Heart right ventricle (tissue), 16 donors: ENCODE measurements around the gene SART1. TPM values are rescaled to one million over a fixed set of nuclear protein-coding genes. Genes with fewer than 3 reads are reported as not detected.
A peak's percentile ranks its signal among the peaks of the same experiment; 100 is the strongest.

Experiments
- ATAC-seq, 8 donors: fragments of 200-7000 bp; cut with Tn5 transposase; one replicate each; pipeline ENCODE4 v1.9.1; 2020; ENCODE audit warnings: mild to moderate bottlenecking in 8 of 8, moderate library complexity in 8 of 8, moderate number of reproducible peaks in 1 of 8
- DNase-seq, 2 donors: peaks; one replicate each; pipeline ENCODE4 v3.0.0-alpha.2; 2020
- H3K27ac ChIP-seq, 10 donors: fragments of 200-600 bp; sonication (generic) in 2 of 10; one replicate each; pipeline versions ENCODE4 v1.5.0 to v1.8.0; 2020 to 2022; ENCODE audit warnings: mild to moderate bottlenecking in 3 of 10
- H3K27me3 ChIP-seq, 7 donors: fragments of 200-600 bp; one replicate each; pipeline ENCODE4 v1.8.0; 2021 to 2022; ENCODE audit warnings: mild to moderate bottlenecking in 2 of 7
- H3K36me3 ChIP-seq, 9 donors: fragments of 200-600 bp; sonication (generic) in 1 of 9; one replicate each; pipeline versions ENCODE4 v1.5.0 to v1.8.0; 2020 to 2022; ENCODE audit warnings: mild to moderate bottlenecking in 2 of 9
- H3K4me1 ChIP-seq, 9 donors: fragments of 200-600 bp; sonication (generic) in 1 of 9; one replicate each; pipeline versions ENCODE4 v1.5.0 to v1.8.0; 2020 to 2022; ENCODE audit warnings: mild to moderate bottlenecking in 4 of 9
- H3K4me3 ChIP-seq, 10 donors: fragments of 200-600 bp; sonication (generic) in 2 of 10; one replicate each; pipeline versions ENCODE4 v1.5.0 to v1.8.0; 2020 to 2022; ENCODE audit warnings: mild to moderate bottlenecking in 7 of 10, moderate library complexity in 2 of 10
- H3K9me3 ChIP-seq, 11 donors: fragments of 200-600 bp in 10 of 11; sonication (generic) in 2 of 11; one replicate each; pipeline versions ENCODE4 v1.5.0 to v1.8.0; 2013 to 2022; ENCODE audit warnings: mild to moderate bottlenecking in 2 of 11, control low read depth in 1 of 11, moderate library complexity in 1 of 11
- CTCF ChIP-seq, 9 donors: fragments of 200-600 bp; sonication (generic) in 2 of 9; IDR thresholded peaks; one replicate each; pipeline versions ENCODE4 v1.5.0 to v1.8.0; 2021 to 2022; ENCODE audit warnings: antibody characterized with exemption in 9 of 9, mild to moderate bottlenecking in 5 of 9, moderate library complexity in 1 of 9
- WGBS, 2 donors: extraction: QIAGEN DNeasy Blood & Tissue Kit; methylation state at CpG; one replicate each; pipeline ENCODE4 v1.1.7; 2013; ENCODE audit warnings: inconsistent platforms in 1 of 2; 5-methylcytosine and 5-hydroxymethylcytosine counted together
- intact Hi-C, 10 donors: fragments of 100-400 bp; cut with DNase I; formaldehyde crosslinking; loops; one replicate each; pipeline versions ENCODE4 v1.11.1 to v1.14.2; 2022
- polyA plus RNA-seq, 2 donors: library from polyadenylated mRNA; stranded (reverse); fragments of 200-250 nt; gene quantifications; one replicate each; pipeline ENCODE4 v1.2.3, GENCODE V29; 2013
- total RNA-seq, 10 donors: library from RNA; stranded (reverse); fragmentation: NEBNext Ultra II Directional in 3 of 10; extraction: Animal tissue kit (Norgen Biotek cat#: 25700) in 3 of 10; gene quantifications; one replicate each; pipeline versions ENCODE4 v1.2.1 to v1.2.4, GENCODE V29; 2021 to 2023
- donor health status: Arrhythmogenic right ventricular cardiomyopathy.
- donor health status: ischemic (EF 13 %, LVEDD 7.1; RV severe dilation, severe dysfunction).
- donor health status: healthy with polysubstance abuse.
- donor health status: DM: no; HTN: yes; CAD: no.
- donor health status: DM: no; HTN: no; CAD: no.
- donor health status: ischemic (EF 25% LVEDD 6.9; RV normal size, moderate dysfunction).
- donor health status: ischemic (EF 25% LVEDD 5.7; RV mildly dilated, moderate dysfunction).
- donor health status: healthy.
- donor health status: DM: yes; HTN: yes; CAD: no.
- donor health status: Ischemic cardiomyopathy.
- donor health status: ischemic (EF 35%, LVEDD 5.7; RV mildly dilated, moderate dysfunction).
- donor health status: nonischemic (EF 11% LVEDD 7.7; RV severe dilation, severe dysfunction).
- donor health status: DM: yes; HTN: yes; CAD: no.
- donor health status: PGD.
- donor health status: ischemic (EF 29% LVEDD 5.4; RV normal size, mild dysfunction).
- donor health status: nonischemic (EF 23%, LVEDD 6.1; RV moderate dilation, normal function).

SART1 gene
- total and polyA plus RNA-seq, 12 donors = 26.2 to 160 (median 33.5) TPM

GRCh38 chr11:66002648-66003225 is 41.2 kb downstream of the SART1 start:
- peak in 5 of 9 donors; percentile 11 to 48 (median 43) for TF ChIP-seq CTCF (IDR thresholded peaks at IDR 0.05)
- peak overlapping the region; percentile 73 to 99 (median 92) for H3K4me3 ChIP-seq
- intact Hi-C loops = loop anchor here in 3 of 10 donors (2.0 to 5.0 kb wide), 2 partner anchors 40 to 50 kb away; partner anchors contain the start of genes SART1 (in 3 of the 3) and SF3B2 (in 1 of the 3)
- WGBS, 2 donors = 0% methylated on average over 38 to 40 of the region's 40 CpGs
- peaks cover 10 to 47% (median 24%) of the 10 kb centered on the region in 9 donors for H3K4me1 ChIP-seq
- H3K9me3 ChIP-seq = no peaks in the 10 kb centered on the region
- DNase-seq (peak in 1 of 2 donors; percentile 48), ATAC-seq (peak; percentile 76 to 87 (median 82))
- peak overlapping the region; percentile 84 to 98 (median 95) for H3K27ac ChIP-seq
- H3K36me3 ChIP-seq = peaks cover 0 to 63% (median 33%) of the 10 kb centered on the region in 9 donors
- no peaks in the 10 kb centered on the region for H3K27me3 ChIP-seq

DNA sequence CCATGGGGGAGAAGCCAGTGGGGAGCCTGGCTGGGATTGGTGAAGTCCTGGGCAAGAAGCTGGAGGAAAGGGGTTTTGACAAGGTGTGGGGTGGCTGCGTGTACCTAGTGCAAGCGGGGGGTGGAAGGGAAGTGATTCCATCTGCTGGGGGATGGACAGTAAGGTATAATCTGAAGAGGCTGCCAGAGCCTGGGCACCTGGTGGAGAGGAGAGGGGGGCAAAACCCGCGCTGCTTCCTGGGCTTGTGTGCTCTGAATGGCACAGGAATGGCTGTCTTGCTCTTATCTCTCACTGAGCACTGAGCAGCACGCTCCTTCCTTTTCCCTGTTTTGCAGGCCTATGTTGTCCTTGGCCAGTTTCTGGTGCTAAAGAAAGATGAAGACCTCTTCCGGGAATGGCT is 41.8 kb downstream of the SART1 start:
- Histone ChIP-seq H3K4me3 (peak overlapping the region in 9 of 10 donors; percentile 73 to 99 (median 91)), H3K9me3 (no peaks in the 10 kb centered on the region), H3K27me3 (no peaks in the 10 kb centered on the region), H3K27ac (peak overlapping the region in 9 of 10 donors; percentile 87 to 98 (median 95)), H3K36me3 (peaks cover 0 to 57% (median 30%) of the 10 kb centered on the region in 9 donors), H3K4me1 (peaks cover 10 to 48% (median 24%) of the 10 kb centered on the region in 9 donors)
- TF ChIP-seq CTCF (IDR thresholded peaks at IDR 0.05) = no peak
- intact Hi-C loops = loop anchor here in 3 of 10 donors (2.0 to 5.0 kb wide), 2 partner anchors 41 to 50 kb away; partner anchors contain the start of genes SART1 (in 3 of the 3) and SF3B2 (in 1 of the 3)
- no peak for ATAC-seq
- WGBS, 2 donors = 68 to 72% methylated on average over 6 of the region's 6 CpGs
- DNase-seq = no peak

DNA sequence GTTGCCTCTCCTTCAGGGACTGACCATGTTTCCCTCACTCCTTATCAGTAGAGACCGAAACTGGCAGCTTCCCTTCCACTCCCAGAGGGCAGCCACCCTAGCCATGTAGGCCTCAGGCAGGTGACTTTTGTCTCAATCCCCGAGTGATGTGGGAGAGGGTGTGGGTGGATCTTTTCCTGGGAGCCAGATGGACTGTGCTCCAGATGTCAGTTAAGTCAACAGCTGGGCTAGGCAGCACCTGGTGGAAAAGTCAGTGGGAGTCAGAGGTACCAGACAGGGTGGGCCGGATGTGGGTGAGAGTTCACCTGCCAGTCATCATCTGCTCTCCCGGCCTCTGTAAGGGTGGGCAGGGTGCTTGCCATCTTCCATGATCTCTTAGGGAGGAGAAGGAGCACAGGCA is 42.7 kb downstream of the SART1 start:
- TF ChIP-seq CTCF (IDR thresholded peaks at IDR 0.05) = no peak
- Histone ChIP-seq H3K9me3 (no peaks in the 10 kb centered on the region), H3K4me1 (peaks cover 10 to 47% (median 24%) of the 10 kb centered on the region in 9 donors), H3K4me3 (no peak overlapping the region), H3K36me3 (peaks cover 0 to 48% (median 22%) of the 10 kb centered on the region in 9 donors), H3K27ac (no peak overlapping the region), H3K27me3 (no peaks in the 10 kb centered on the region)
- intact Hi-C loops = loop anchor here in 3 of 10 donors (5.0 kb wide), 1 partner anchor 42 kb away; the partner anchor contains the start of gene SART1 (in 3 of the 3)
- no peak for ATAC-seq
- 72 to 77% methylated on average over 4 of the region's 4 CpGs for WGBS, 2 donors
- no peak for DNase-seq

DNA sequence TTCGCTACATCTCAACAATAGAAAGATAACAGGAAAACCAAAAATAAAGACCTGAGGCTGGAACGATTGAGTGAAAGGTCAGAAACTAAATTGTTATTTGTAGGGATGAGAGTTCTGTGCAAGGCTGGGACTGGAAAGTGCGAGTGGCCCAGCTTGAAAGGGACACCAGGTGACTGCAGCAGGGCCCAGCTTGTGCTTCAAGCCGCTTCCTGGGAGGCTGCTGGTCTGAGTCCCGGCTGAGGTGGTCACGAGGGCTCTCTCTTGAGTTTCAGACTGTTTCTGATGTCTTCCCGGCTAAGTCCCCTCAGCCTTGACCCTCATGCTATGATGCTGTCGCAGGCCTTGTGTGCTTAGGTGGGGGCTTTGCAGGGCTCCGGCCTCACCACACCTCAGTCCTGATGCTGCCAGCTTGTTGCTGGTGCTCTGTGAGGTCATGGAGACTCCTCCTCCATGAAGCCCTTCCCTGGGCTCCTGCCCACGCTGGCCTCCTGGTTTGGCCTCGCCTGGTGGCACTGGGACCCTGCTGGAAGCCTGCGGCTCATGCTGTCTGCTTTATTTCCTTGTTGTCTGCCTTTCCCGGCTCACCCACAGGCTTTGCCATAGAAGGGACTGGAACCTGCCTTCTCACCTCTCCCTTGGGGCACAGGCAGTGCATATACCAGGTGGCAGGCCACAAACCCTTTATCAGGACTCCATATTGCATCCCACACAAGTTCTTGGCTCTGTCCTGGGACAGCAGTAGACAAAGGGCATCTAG is 44.8 kb downstream of the SART1 start:
- peaks cover 4 to 26% (median 11%) of the 10 kb centered on the region in 9 donors for H3K4me1 ChIP-seq
- H3K36me3 ChIP-seq = peaks cover 0 to 35% (median 12%) of the 10 kb centered on the region in 9 donors
- no peak for TF ChIP-seq CTCF (IDR thresholded peaks at IDR 0.05)
- no peaks in the 10 kb centered on the region for H3K9me3 ChIP-seq
- intact Hi-C loops = no loop called here
- H3K27me3 ChIP-seq = peaks cover 0 to 13% (median under 1%) of the 10 kb centered on the region in 7 donors
- no peak overlapping the region for H3K27ac ChIP-seq
- no peak for DNase-seq
- no peak overlapping the region for H3K4me3 ChIP-seq
- no peak for ATAC-seq
- 83 to 85% methylated on average over 13 of the region's 13 CpGs for WGBS, 2 donors
